LNCAP (cell line): ENCODE data around the gene DPP6.

Source experiments
- CTCF ChIP-seq: fragments of 450-650 bp; IDR thresholded peaks from 2 replicates; pipeline ENCODE4 v1.5.1; 2017; ENCODE audit warnings: mild to moderate bottlenecking

The DPP6 gene

GRCh38 chr7:154862153-154862791 lies 810.1 kb downstream of the DPP6 start:
- no peak for TF ChIP-seq CTCF

- TF ChIP-seq CTCF, result no peak
Measured at GRCh38 chr7:154863766-154864522, 811.7 kb downstream of the DPP6 start.

- no peak for TF ChIP-seq CTCF
Measured at GRCh38 chr7:154864523-154864891, 812.3 kb downstream of the DPP6 start.

- TF ChIP-seq CTCF, result no peak
Measured at GRCh38 chr7:154865984-154866685, 813.9 kb downstream of the DPP6 start.

GRCh38 chr7:154867068-154867467 lies 814.9 kb downstream of the DPP6 start:
- TF ChIP-seq CTCF, result no peak

GRCh38 chr7:154868921-154869320 lies 816.7 kb downstream of the DPP6 start:
- no peak for TF ChIP-seq CTCF

GRCh38 chr7:154869436-154869835 lies 817.2 kb downstream of the DPP6 start:
- no peak for TF ChIP-seq CTCF
